ENCODE data around the gene KANSL1L. TPM values are rescaled to one million over a fixed set of nuclear protein-coding genes. Genes with fewer than 3 reads are reported as not detected.

The KANSL1L gene
- total and polyA plus RNA-seq, 12 donors, result 4.0 to 27.3 (median 18.9) TPM

DNA sequence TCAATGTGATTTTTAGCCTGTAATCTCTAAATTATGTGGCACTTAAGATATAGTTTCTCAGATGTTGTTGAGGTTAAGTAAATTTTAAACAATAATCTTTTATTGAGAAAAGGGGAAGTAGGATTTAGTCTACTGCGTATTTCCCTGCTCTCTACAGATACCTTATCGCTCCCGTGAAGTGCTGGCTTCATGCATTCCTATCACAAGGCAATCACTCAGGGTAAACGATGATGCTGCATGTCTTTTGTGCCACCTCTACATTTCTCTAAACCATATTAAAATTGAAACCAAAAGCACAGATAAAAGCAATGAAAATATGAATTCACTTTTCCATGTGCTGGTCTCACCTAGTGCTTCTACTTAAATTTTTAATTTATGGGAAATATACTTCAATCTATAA, 183.2 kb downstream of the KANSL1L start:
- intact Hi-C loops (cut with DNase I), result no loop called here
- peaks cover 0 to 10% (median 0%) of the 10 kb centered on the region in 9 donors for H3K4me1 ChIP-seq
- TF ChIP-seq, protein P1, sequence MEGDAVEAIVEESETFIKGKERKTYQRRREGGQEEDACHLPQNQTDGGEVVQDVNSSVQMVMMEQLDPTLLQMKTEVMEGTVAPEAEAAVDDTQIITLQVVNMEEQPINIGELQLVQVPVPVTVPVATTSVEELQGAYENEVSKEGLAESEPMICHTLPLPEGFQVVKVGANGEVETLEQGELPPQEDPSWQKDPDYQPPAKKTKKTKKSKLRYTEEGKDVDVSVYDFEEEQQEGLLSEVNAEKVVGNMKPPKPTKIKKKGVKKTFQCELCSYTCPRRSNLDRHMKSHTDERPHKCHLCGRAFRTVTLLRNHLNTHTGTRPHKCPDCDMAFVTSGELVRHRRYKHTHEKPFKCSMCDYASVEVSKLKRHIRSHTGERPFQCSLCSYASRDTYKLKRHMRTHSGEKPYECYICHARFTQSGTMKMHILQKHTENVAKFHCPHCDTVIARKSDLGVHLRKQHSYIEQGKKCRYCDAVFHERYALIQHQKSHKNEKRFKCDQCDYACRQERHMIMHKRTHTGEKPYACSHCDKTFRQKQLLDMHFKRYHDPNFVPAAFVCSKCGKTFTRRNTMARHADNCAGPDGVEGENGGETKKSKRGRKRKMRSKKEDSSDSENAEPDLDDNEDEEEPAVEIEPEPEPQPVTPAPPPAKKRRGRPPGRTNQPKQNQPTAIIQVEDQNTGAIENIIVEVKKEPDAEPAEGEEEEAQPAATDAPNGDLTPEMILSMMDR (IDR thresholded peaks at IDR 0.05), result no peak
- H3K27me3 ChIP-seq, result peaks cover 0 to 14% (median 0%) of the 10 kb centered on the region in 7 donors
- no peak overlapping the region for H3K27ac ChIP-seq
- no peaks in the 10 kb centered on the region for H3K36me3 ChIP-seq
- H3K9me3 ChIP-seq, result no peaks in the 10 kb centered on the region
- H3K4me3 ChIP-seq, result no peak overlapping the region
- ATAC-seq (no peak), DNase-seq (no peak)
- 53 to 60% methylated on average over 4 of the region's 4 CpGs for WGBS, 2 donors

DNA sequence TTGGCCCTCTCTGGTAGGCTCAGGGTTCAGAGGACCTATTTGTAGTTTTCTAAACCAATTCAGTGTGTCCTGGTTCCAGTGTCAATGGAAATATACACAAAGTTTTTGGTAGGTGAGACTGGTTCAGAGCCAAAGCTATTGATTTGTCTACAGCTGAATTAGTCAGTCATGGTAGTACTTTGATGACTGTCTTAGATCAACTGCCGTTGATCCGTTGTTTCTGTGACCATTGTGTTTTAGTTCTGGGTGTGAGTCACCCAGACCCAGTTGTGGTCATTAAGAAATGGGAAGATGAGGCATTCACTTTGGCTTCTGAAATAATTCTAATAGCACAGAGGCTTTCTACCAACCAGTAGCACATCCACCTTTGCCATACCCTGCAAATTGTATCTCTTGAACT, 184.8 kb downstream of the KANSL1L start:
- TF ChIP-seq, protein P1 (IDR thresholded peaks at IDR 0.05), result no peak
- no peak for ATAC-seq
- peaks cover 0 to 14% (median 0%) of the 10 kb centered on the region in 7 donors for H3K27me3 ChIP-seq
- H3K27ac ChIP-seq, result peak overlapping the region in 1 of 10 donors; percentile 4
- H3K4me3 ChIP-seq, result no peak overlapping the region
- no peak for DNase-seq
- 88 to 93% methylated on average over 2 of the region's 2 CpGs for WGBS, 2 donors
- H3K4me1 ChIP-seq, result peaks cover 0 to 10% (median 0%) of the 10 kb centered on the region in 9 donors
- H3K36me3 ChIP-seq, result no peaks in the 10 kb centered on the region
- intact Hi-C loops (cut with DNase I), result no loop called here
- no peaks in the 10 kb centered on the region for H3K9me3 ChIP-seq

DNA sequence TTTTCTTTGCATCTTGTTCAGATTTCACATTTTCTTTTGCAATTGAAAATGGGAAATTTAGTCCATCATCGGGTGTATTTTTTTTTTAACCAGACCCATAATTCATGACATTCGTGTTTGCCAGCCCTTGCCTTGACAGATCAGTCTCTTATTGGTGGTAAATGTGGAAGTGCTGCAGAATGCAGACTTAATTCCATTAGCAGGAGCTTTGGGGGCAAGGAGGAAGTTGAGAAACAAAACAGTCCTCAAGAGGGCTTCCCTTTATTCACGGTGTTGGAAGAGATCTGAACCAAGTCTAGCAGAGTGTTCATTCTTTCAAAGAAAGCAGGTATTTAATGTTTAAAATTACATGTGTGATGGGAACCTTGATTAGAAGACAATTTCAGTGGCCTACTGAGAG, 185.3 kb downstream of the KANSL1L start:
- Histone ChIP-seq H3K27ac (peak overlapping the region in 1 of 10 donors; percentile 4), H3K4me1 (peaks cover 0 to 10% (median 0%) of the 10 kb centered on the region in 9 donors), H3K4me3 (no peak overlapping the region), H3K36me3 (no peaks in the 10 kb centered on the region), H3K27me3 (peaks cover 0 to 14% (median 0%) of the 10 kb centered on the region in 7 donors), H3K9me3 (no peaks in the 10 kb centered on the region)
- no peak for DNase-seq
- intact Hi-C loops (cut with DNase I), result no loop called here
- 54 to 58% methylated on average over 3 of the region's 3 CpGs for WGBS, 2 donors
- TF ChIP-seq, protein P1 (IDR thresholded peaks at IDR 0.05), result no peak
- ATAC-seq, result peak in 1 of 8 donors; percentile 37

DNA sequence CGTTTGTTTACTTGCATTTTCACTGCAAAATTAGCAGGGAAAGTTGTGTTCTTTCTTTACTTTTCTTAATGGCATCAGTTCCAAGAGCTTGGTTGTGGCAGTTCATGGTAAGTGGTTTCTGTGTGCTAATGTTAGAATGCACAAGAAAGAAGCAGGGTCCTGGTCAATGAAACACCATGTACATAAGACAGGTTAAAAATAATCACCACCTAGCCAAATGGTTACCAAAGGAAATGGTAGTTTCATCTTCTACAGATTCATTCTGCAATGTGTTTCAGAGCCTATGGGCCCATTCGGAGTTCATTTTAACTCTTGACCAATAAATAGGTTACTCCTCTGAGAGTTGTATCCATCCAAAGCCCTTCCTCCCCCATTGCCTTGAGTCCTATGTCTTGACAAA, 186.9 kb downstream of the KANSL1L start:
- intact Hi-C loops (cut with DNase I), result no loop called here
- peaks cover 0 to 11% (median 0%) of the 10 kb centered on the region in 7 donors for H3K27me3 ChIP-seq
- H3K9me3 ChIP-seq, result no peaks in the 10 kb centered on the region
- DNase-seq, result no peak
- H3K27ac ChIP-seq, result no peak overlapping the region
- TF ChIP-seq, protein P1 (IDR thresholded peaks at IDR 0.05), result no peak
- no peaks in the 10 kb centered on the region for H3K36me3 ChIP-seq
- no peak for ATAC-seq
- no peak overlapping the region for H3K4me3 ChIP-seq
- 93 to 96% methylated on average over 2 of the region's 2 CpGs for WGBS, 2 donors
- peaks cover 0 to 10% (median 0%) of the 10 kb centered on the region in 9 donors for H3K4me1 ChIP-seq
